Measurements from ENCODE around the gene CASP7. TPM values are rescaled to one million over a fixed set of nuclear protein-coding genes. Genes with fewer than 3 reads are reported as not detected.

The CASP7 gene
- total and polyA plus RNA-seq, 2 donors (not counting 1 experiment from before 2014, with no cell fraction given) = 5.7 to 23.9 TPM

DNA sequence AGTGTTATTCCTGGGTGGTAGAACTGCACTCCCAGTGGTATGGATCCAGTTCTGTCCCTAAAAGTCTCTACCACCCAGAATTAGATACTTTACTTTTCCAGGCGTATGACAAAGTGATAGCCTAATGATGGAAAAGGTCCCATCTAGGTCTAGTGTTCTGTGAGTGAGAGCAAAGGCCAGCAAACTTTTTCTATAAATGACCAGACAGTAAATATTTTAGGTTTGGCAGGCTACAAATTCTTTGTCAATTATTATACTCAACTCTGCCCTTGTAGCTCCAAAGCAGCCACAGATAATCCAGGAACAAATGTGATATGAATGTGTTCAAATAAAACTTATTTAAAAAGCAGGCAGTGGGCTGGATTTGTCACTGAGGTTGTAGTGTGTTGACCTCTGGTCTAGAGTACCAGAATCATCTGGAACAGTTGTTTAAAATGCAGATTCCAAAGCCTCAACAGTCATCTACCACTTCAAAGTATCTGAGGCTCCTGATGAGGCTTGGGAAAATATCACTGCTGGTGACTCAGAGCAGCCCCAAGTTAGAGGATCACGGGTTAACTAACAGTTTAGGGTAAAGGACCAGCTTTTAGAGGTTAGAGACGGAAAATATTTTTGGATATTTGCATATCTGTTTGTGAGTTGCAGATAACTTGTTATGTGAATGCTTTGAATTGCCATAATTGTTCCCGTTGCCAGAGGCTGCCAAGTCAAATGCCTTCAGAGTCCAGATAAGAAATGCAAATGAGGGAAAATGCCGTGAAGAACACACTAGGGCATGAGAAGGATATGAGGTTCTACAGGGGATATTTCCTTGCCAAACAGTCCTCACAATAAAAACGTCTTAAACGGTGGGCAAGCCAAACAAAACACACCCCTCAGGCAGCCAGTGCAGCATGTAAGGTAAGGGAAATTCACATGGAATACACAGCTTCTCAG lies 35.3 kb upstream of the CASP7 start:
- Histone ChIP-seq H3K9me3 (ENCODE audit: control extremely low read depth in 1 of 3, control insufficient read depth in 2 of 3, insufficient read depth in 1 of 3, low read length in 2 of 3) (no peaks in the 10 kb centered on the region), H3K27me3 (replicated peaks in 1 of 4; ENCODE audit: control extremely low read depth in 1 of 4, control insufficient read depth in 3 of 4, insufficient read depth in 4 of 4, low read length in 3 of 4) (no peaks in the 10 kb centered on the region), H3K27ac (ENCODE audit: low read length in 2 of 2) (no peak overlapping the region), H4K20me1 (ENCODE audit: control insufficient read depth, insufficient read depth, low read length, poor library complexity, severe bottlenecking) (no peaks in the 10 kb centered on the region), H3K9ac (ENCODE audit: low read length) (no peak overlapping the region), H3K4me3 (ENCODE audit: control extremely low read depth in 1 of 5, extremely low read depth in 1 of 5, insufficient read depth in 1 of 5, low read depth in 2 of 5, low read length in 4 of 5) (no peak overlapping the region), H2AFZ (ENCODE audit: insufficient read depth, low read depth, low read length, poor library complexity, severe bottlenecking) (no peak overlapping the region), H3K4me2 (replicated peaks; ENCODE audit: low read depth, low read length, poor library complexity, severe bottlenecking) (no peak overlapping the region), H3K4me1 (ENCODE audit: control insufficient read depth in 2 of 2, insufficient read depth in 2 of 2, low read length in 2 of 2) (no peaks in the 10 kb centered on the region), H3K36me3 (replicated peaks in 1 of 2; ENCODE audit: control extremely low read depth in 1 of 2, control insufficient read depth in 1 of 2, extremely low read depth in 1 of 2, insufficient read depth in 2 of 2, low read length in 1 of 2) (no peaks in the 10 kb centered on the region), H3K79me2 (ENCODE audit: control insufficient read depth, insufficient read depth, low read length) (no peaks in the 10 kb centered on the region)
- ChIA-PET CTCF (no interaction called here), POLR2A (no interaction called here)
- Mint-ChIP-seq H3K4me3 (no peak overlapping the region), H3K9me3 (ENCODE audit: insufficient read depth) (no peaks in the 10 kb centered on the region), H3K27me3 (peaks cover 36% of the 10 kb centered on the region), H3K4me1 (no peaks in the 10 kb centered on the region), H3K27ac (no peak overlapping the region)
- no peak for TF ChIP-seq EZH2 (IDR thresholded peaks at IDR 0.05; ENCODE audit: borderline replicate concordance, insufficient read depth, low read depth, low read length, poor library complexity, severe bottlenecking)
- TF ChIP-seq, protein P1, sequence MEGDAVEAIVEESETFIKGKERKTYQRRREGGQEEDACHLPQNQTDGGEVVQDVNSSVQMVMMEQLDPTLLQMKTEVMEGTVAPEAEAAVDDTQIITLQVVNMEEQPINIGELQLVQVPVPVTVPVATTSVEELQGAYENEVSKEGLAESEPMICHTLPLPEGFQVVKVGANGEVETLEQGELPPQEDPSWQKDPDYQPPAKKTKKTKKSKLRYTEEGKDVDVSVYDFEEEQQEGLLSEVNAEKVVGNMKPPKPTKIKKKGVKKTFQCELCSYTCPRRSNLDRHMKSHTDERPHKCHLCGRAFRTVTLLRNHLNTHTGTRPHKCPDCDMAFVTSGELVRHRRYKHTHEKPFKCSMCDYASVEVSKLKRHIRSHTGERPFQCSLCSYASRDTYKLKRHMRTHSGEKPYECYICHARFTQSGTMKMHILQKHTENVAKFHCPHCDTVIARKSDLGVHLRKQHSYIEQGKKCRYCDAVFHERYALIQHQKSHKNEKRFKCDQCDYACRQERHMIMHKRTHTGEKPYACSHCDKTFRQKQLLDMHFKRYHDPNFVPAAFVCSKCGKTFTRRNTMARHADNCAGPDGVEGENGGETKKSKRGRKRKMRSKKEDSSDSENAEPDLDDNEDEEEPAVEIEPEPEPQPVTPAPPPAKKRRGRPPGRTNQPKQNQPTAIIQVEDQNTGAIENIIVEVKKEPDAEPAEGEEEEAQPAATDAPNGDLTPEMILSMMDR (IDR thresholded peaks at IDR 0.05) = no peak
- intact Hi-C loops (cut with micrococcal nuclease) = no loop called here
- ATAC-seq (ENCODE audit: low read depth) = no peak
- no peak for DNase-seq
- 84% methylated on average over 3 of the region's 7 CpGs for WGBS (ENCODE audit: insufficient coverage)

All from B cell (primary cell).